GM12864 (cell line): ENCODE results near the gene SLC4A8.

Source experiments
- DNase-seq: peaks from one replicate; pipeline ENCODE4 v3.0.0-alpha.2; 2011; ENCODE audit warnings: low read depth
- H3K4me3 ChIP-seq: 2 replicates; pipeline ENCODE4 v1.5.1; 2011; ENCODE audit warnings: mild to moderate bottlenecking, low read depth, low read length, control low read depth
- TF ChIP-seq, protein P1 (sequence below): IDR thresholded peaks from 2 replicates; pipeline ENCODE4 v1.5.1; 2011; ENCODE audit warnings: low read depth, mild to moderate bottlenecking, moderate library complexity, low read length, control low read depth, inconsistent platforms; ENCODE audit errors: missing control alignments

The SLC4A8 gene

GRCh38 chr12:51424662-51425539, at the start of gene SLC4A8:
Gene SLC4A8, plus strand, starts transcription at chr12:51424831. Its CDS starts 157 bp downstream, at chr12:51424988.
- peak within 1 kb of the TSS; percentile 54 for H3K4me3 ChIP-seq
- no peak for DNase-seq
- TF ChIP-seq, protein P1, sequence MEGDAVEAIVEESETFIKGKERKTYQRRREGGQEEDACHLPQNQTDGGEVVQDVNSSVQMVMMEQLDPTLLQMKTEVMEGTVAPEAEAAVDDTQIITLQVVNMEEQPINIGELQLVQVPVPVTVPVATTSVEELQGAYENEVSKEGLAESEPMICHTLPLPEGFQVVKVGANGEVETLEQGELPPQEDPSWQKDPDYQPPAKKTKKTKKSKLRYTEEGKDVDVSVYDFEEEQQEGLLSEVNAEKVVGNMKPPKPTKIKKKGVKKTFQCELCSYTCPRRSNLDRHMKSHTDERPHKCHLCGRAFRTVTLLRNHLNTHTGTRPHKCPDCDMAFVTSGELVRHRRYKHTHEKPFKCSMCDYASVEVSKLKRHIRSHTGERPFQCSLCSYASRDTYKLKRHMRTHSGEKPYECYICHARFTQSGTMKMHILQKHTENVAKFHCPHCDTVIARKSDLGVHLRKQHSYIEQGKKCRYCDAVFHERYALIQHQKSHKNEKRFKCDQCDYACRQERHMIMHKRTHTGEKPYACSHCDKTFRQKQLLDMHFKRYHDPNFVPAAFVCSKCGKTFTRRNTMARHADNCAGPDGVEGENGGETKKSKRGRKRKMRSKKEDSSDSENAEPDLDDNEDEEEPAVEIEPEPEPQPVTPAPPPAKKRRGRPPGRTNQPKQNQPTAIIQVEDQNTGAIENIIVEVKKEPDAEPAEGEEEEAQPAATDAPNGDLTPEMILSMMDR: peak; percentile 75

DNA sequence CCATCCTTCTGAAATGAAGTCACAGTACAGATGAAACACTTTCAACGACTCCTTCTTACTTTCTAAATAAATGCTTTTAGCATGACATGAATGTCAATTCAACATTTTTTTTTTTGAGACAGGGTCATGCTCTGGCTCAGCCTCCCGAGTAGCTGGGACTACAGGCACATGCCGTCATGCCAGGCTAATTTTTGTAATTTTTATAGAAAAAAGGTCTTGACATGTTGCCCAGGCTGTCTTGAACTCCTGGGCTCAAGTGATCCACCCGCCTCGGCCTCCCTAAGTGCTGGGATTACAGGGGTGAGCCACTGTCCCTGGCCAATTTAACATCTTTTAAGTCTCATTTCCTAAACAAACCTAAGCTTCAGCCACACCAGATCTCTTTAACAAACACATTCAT, 49.8 kb upstream of the SLC4A8 start:
- H3K4me3 ChIP-seq: no peak overlapping the region
- TF ChIP-seq, protein P1: no peak
- DNase-seq: no peak

DNA sequence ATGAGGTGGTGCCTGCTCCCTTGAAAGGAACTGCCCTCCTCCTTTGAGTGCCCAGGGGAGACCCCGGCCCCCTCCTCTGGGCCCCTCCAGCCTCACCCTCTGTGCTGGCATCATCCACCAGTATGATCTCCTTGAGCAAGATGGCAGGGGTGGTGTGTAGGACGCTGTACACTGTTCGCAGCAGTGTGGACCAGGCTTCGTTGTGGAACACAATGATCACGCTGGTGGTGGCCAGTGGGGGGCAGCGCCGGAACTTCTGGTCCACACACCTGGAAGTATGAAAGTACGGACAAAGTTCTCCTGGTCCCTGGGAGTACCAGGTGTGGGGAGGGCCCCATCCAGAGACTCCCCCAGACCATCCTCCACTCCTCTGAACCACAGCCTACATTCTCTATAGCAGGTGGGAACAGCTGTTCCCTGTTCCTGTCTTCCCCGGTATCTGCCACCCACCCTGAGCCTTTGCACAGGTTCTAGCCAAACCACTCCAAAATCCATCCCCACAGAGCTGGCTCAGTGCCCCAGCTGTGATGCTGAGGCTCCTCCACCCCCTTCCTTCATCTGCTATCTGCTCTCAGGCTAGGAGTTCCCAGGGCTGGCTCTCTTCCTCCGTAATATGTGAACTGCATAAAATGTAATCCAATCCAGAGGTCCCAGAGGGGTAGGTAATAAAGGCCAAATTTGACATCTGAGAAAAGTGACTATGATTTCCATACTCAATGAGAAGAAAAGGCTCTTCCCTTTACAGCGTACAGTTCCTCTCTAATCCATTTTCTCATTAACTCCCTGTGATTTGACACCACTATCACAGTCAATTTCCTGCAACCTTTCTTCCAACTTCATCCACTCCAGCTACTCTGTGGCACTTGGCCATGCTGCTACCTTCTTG, 47.3 kb upstream of the SLC4A8 start:
- no peak overlapping the region for H3K4me3 ChIP-seq
- TF ChIP-seq, protein P1: peak; percentile 3
- no peak for DNase-seq

DNA sequence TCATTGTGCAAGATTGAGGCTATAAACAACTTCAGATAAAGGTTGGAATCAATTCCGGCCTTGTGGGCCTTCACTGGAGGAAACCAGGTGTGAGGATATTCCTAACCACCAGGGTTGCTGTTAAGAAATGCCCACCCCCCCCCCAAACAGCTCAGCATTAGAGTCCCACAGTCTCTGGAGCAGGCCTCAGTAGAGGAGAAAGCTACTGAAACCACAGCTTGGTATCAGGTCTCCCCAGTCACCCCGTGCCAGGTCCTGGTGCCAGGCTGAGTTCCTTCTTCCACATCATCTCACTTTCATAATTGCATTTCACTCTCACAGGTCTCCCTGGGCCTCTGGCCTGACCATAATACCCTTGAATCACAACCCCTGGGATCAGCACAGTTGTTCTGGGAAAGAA, 45.9 kb upstream of the SLC4A8 start:
- no peak overlapping the region for H3K4me3 ChIP-seq
- DNase-seq: no peak
- TF ChIP-seq, protein P1: no peak

GRCh38 chr12:51379571-51379970, 45.1 kb upstream of the SLC4A8 start:
- DNase-seq: no peak
- TF ChIP-seq, protein P1: no peak
- no peak overlapping the region for H3K4me3 ChIP-seq

DNA sequence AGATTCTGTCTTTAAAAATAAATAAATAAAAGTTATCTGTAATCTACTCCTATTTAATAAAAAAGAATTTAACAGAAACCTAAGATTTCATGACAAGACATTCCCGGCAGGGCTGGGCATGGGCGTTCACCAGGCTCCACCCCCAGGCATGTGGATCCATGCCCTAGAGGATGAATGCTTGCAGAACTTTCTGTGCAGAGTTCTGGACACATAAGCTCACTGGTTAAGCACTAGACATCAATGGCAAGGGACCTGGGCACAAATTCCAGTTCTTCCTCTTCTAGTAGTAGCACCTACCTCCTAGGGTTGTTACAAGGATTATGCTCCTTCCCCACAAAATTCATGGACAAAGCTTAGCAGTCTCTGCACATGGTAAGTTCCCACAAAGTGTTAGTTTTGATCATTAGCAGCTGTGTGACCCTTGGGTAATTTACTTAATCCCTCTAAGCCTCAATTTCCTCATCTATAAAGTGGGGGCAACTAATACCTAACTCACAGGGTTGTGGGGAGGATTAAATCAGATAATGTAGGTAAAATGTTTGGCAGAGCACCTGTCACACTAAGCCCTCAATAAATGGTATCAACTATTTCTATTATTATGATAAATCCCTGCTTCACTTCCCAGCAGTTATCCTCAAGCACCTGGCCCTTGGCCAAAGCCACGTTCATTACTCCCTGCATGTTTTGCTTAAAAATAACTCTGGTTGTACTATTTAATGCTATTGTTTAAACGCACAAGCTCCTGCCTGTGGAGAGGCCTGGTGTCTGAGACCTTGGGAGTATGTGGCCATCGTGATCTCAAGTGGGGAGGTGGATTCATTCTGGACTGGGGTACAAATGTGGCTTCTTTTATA, 43.2 kb upstream of the SLC4A8 start:
- TF ChIP-seq, protein P1: no peak
- no peak overlapping the region for H3K4me3 ChIP-seq
- no peak for DNase-seq
